ENCODE results near the gene CYP27B1. TPM values are rescaled to one million over a fixed set of nuclear protein-coding genes. Genes with fewer than 3 reads are reported as not detected.

The CYP27B1 gene
- total RNA-seq: 1.2 and 1.9 TPM in 2 replicates

GRCh38 chr12:57766464-57767304, at the start of gene CYP27B1:
TSS of gene CYP27B1 (minus strand) at chr12:57767078. CDS start at chr12:57767041, 37 bp downstream.

GRCh38 chr12:57782608-57783465, 16.0 kb upstream of the CYP27B1 start, which contains the start of gene TSFM:
TSS of gene TSFM (plus strand) at chr12:57782787. CDS start at chr12:57782802, 15 bp downstream.

GRCh38 chr12:57772429-57773322, 5.8 kb upstream of the CYP27B1 start, which contains the start of gene EEF1AKMT3:
TSS of gene EEF1AKMT3 (plus strand) at chr12:57772614. CDS start at chr12:57772725, 111 bp downstream.

GRCh38 chr12:57771873-57772428, 5.1 kb upstream of the CYP27B1 start, which contains the start of gene METTL1:
TSS of gene METTL1 (minus strand) at chr12:57772105. CDS start at chr12:57772083, 22 bp downstream.

GRCh38 chr12:57754411-57755193, 12.3 kb downstream of the CYP27B1 start, which contains the start of gene MARCHF9:
TSS of gene MARCHF9 (plus strand) at chr12:57755103. CDS start at chr12:57755529, 426 bp downstream.

GRCh38 chr12:57751788-57752667, 14.8 kb downstream of the CYP27B1 start, which contains the start of gene CDK4:
TSS of gene CDK4 (minus strand) at chr12:57752310. CDS start at chr12:57751717, 593 bp downstream.

GRCh38 chr12:57744777-57745484, 21.9 kb downstream of the CYP27B1 start, which contains the start of gene TSPAN31:
TSS of gene TSPAN31 (plus strand) at chr12:57745039. CDS start at chr12:57745155, 116 bp downstream.

GRCh38 chr12:57738661-57739237, 28.1 kb downstream of the CYP27B1 start, which contains the start of gene AGAP2:
TSS of gene AGAP2 (minus strand) at chr12:57738742. CDS start at chr12:57738246, 496 bp downstream.

Small RNA genes within 50 kb of the gene (small RNA-seq; reads per million reads assigned to genes)
- not detected for gene RNU6-1083P

Other genes starting within 250 kb of the CYP27B1 start
- gene DDIT3, start 246.6 kb downstream of the CYP27B1 start, total RNA-seq: 43.6 and 50.3 TPM in 2 replicates
- gene MBD6, start 244.3 kb downstream of the CYP27B1 start, total RNA-seq: 2.7 and 9.2 TPM in 2 replicates
- gene DCTN2, start 219.9 kb downstream of the CYP27B1 start, total RNA-seq: 128 and 140 TPM in 2 replicates
- 1.8 and 2.7 TPM in 2 replicates for gene KIF5A, start 217.0 kb downstream of the CYP27B1 start, total RNA-seq
- 29.4 and 34.1 TPM in 2 replicates for gene PIP4K2C, start 175.9 kb downstream of the CYP27B1 start, total RNA-seq
- 19.8 and 21.3 TPM in 2 replicates for gene DTX3, start 162.3 kb downstream of the CYP27B1 start, total RNA-seq
- gene ARHGEF25, start 155.6 kb downstream of the CYP27B1 start, total RNA-seq: 30.8 and 37.0 TPM in 2 replicates
- gene B4GALNT1, start 133.9 kb downstream of the CYP27B1 start, total RNA-seq: 3.8 and 5.7 TPM in 2 replicates
- 183 and 196 TPM in 2 replicates for gene OS9, start 72.9 kb downstream of the CYP27B1 start, total RNA-seq
- 0.49 and 0.73 TPM in 2 replicates for gene AGAP2, start 28.3 kb downstream of the CYP27B1 start, total RNA-seq
- 80.3 and 97.1 TPM in 2 replicates for gene TSPAN31, start 22.0 kb downstream of the CYP27B1 start, total RNA-seq
- 140 and 154 TPM in 2 replicates for gene CDK4, start 14.8 kb downstream of the CYP27B1 start, total RNA-seq
- gene MARCHF9, start 12.0 kb downstream of the CYP27B1 start, total RNA-seq: 2.6 and 3.4 TPM in 2 replicates
- gene METTL1, start 5.0 kb upstream of the CYP27B1 start, total RNA-seq: 8.0 and 14.0 TPM in 2 replicates
- 12.1 and 13.6 TPM in 2 replicates for gene EEF1AKMT3, start 5.5 kb upstream of the CYP27B1 start, total RNA-seq
- 13.4 and 18.7 TPM in 2 replicates for gene TSFM, start 15.7 kb upstream of the CYP27B1 start, total RNA-seq
- 5.2 and 7.6 TPM in 2 replicates for gene AVIL, start 51.7 kb upstream of the CYP27B1 start, total RNA-seq
- gene CTDSP2, start 79.7 kb upstream of the CYP27B1 start, total RNA-seq: 182 and 200 TPM in 2 replicates
- 6.2 and 9.1 TPM in 2 replicates for gene ATP23, start 174.5 kb upstream of the CYP27B1 start, total RNA-seq

Data from hair follicle dermal papilla cell (primary cell).